ENCODE data around the gene PEX16. TPM values are rescaled to one million over a fixed set of nuclear protein-coding genes. Genes with fewer than 3 reads are reported as not detected.
A peak's percentile ranks its signal among the peaks of the same experiment; 100 is the strongest.

The PEX16 gene
- total RNA-seq, 4 donors from 2014 or later: 20.0 to 26.7 (median 21.3) TPM

- no peaks in the 10 kb centered on the region for H3K9me3 ChIP-seq
- peaks cover 0 to 27% of the 10 kb centered on the region in 2 donors for H3K36me3 ChIP-seq
- peak; percentile 90 for ATAC-seq
- TF ChIP-seq, protein P1, sequence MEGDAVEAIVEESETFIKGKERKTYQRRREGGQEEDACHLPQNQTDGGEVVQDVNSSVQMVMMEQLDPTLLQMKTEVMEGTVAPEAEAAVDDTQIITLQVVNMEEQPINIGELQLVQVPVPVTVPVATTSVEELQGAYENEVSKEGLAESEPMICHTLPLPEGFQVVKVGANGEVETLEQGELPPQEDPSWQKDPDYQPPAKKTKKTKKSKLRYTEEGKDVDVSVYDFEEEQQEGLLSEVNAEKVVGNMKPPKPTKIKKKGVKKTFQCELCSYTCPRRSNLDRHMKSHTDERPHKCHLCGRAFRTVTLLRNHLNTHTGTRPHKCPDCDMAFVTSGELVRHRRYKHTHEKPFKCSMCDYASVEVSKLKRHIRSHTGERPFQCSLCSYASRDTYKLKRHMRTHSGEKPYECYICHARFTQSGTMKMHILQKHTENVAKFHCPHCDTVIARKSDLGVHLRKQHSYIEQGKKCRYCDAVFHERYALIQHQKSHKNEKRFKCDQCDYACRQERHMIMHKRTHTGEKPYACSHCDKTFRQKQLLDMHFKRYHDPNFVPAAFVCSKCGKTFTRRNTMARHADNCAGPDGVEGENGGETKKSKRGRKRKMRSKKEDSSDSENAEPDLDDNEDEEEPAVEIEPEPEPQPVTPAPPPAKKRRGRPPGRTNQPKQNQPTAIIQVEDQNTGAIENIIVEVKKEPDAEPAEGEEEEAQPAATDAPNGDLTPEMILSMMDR (IDR thresholded peaks at IDR 0.05): no peak
- TF ChIP-seq POLR2AphosphoS5 (IDR thresholded peaks at IDR 0.05) (no peak), POLR2A (IDR thresholded peaks at IDR 0.05) (no peak), EP300 (IDR thresholded peaks at IDR 0.05) (no peak)
- H3K4me3 ChIP-seq: peak overlapping the region; percentile 37 to 72
- peaks cover 0 to 28% (median 15%) of the 10 kb centered on the region in 3 donors for H3K4me1 ChIP-seq
- peaks cover 17% of the 10 kb centered on the region for H3K27me3 ChIP-seq
- peak overlapping the region in 3 of 4 donors; percentile 64 to 78 (median 77) for H3K27ac ChIP-seq
- WGBS, 2 donors (ENCODE audit: low coverage in 1 of 2): 2% methylated on average over 12 of the region's 62 CpGs; no CpG with 5 or more reads in 1 of the 2 donors
These were observed 18.1 kb downstream of the PEX16 start for GRCh38 chr11:45899448-45900174.

- no peak for ATAC-seq
- peak overlapping the region in 3 of 4 donors; percentile 64 to 78 (median 77) for H3K27ac ChIP-seq
- peak overlapping the region in 1 of 2 donors; percentile 72 for H3K4me3 ChIP-seq
- no CpG with 5 or more reads among the region's 3 CpGs for WGBS, 2 donors (ENCODE audit: low coverage in 1 of 2)
- peaks cover 0 to 28% (median 15%) of the 10 kb centered on the region in 3 donors for H3K4me1 ChIP-seq
- TF ChIP-seq POLR2AphosphoS5 (IDR thresholded peaks at IDR 0.05) (no peak), EP300 (IDR thresholded peaks at IDR 0.05) (no peak), POLR2A (IDR thresholded peaks at IDR 0.05) (no peak)
- TF ChIP-seq, protein P1 (IDR thresholded peaks at IDR 0.05): no peak
- peaks cover 0 to 22% of the 10 kb centered on the region in 2 donors for H3K36me3 ChIP-seq
- no peaks in the 10 kb centered on the region for H3K9me3 ChIP-seq
- peaks cover 22% of the 10 kb centered on the region for H3K27me3 ChIP-seq
These were observed 18.6 kb downstream of the PEX16 start for GRCh38 chr11:45899086-45899447.

DNA sequence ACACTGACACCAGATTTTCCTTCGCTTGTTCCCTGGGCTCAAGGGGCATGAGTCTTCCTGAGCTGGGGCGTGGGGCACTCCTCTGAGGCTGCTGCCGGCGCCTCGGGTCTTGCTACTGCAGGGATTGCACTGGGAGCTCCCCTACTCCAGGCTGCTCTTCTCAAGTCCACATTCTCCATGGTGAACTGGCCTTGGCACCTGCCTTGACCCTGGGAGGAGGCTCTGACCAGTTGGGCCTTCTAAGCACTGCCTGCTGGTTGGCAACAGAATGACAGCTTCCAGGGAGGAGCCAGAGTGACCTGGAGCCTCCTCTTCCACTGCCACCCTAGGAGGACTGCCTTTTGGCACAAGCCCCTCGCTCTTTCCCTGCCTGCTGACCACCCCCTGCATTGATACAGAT is 20.1 kb downstream of the PEX16 start:
- no peak for ATAC-seq
- peaks cover 0 to 7% of the 10 kb centered on the region in 2 donors for H3K36me3 ChIP-seq
- no peaks in the 10 kb centered on the region for H3K9me3 ChIP-seq
- H3K4me3 ChIP-seq: no peak overlapping the region
- TF ChIP-seq, protein P1 (IDR thresholded peaks at IDR 0.05): no peak
- no peak for TF ChIP-seq EP300 (IDR thresholded peaks at IDR 0.05)
- no peak for TF ChIP-seq POLR2AphosphoS5 (IDR thresholded peaks at IDR 0.05)
- no peak for TF ChIP-seq POLR2A (IDR thresholded peaks at IDR 0.05)
- H3K27me3 ChIP-seq: peaks cover 27% of the 10 kb centered on the region
- H3K4me1 ChIP-seq: peaks cover 0 to 28% (median 15%) of the 10 kb centered on the region in 3 donors
- no CpG with 5 or more reads among the region's 6 CpGs for WGBS, 2 donors (ENCODE audit: low coverage in 1 of 2)
- H3K27ac ChIP-seq: no peak overlapping the region

DNA sequence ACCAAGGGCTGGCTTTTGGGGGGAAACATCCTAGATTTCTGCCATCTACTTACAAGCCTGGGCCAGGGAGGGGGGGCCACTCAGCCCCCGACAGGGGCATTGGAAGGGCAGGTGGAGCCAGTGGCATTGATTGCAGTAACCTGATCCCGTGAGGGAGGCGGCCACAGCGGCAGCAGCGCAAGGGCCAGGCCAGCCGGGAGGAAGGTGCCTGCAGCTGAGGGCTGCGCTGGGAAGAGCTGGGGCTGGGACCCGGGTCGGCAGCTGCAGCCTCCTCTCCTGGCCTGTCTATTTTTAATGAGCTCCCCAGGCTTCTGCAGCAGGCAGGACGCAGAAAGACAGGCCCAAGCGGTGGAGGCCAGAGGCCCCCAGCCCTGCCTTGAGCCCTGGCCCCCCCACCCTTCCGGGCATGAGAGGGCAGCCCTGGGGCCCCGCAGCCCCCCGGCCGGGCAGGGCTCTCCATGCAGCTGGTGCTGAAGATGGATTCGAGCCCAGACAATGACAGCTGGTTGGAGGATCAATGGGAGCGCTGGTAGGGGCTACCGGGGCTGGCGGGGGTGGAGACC is 21.2 kb downstream of the PEX16 start:
- no peaks in the 10 kb centered on the region for H3K36me3 ChIP-seq
- no peaks in the 10 kb centered on the region for H3K9me3 ChIP-seq
- no peak overlapping the region for H3K4me3 ChIP-seq
- no CpG with 5 or more reads among the region's 19 CpGs for WGBS, 2 donors (ENCODE audit: low coverage in 1 of 2)
- H3K4me1 ChIP-seq: peaks cover 0 to 28% (median 15%) of the 10 kb centered on the region in 3 donors
- H3K27ac ChIP-seq: no peak overlapping the region
- no peak for ATAC-seq
- peaks cover 27% of the 10 kb centered on the region for H3K27me3 ChIP-seq
- no peak for TF ChIP-seq POLR2A (IDR thresholded peaks at IDR 0.05)
- TF ChIP-seq, protein P1 (IDR thresholded peaks at IDR 0.05): no peak
- no peak for TF ChIP-seq POLR2AphosphoS5 (IDR thresholded peaks at IDR 0.05)
- no peak for TF ChIP-seq EP300 (IDR thresholded peaks at IDR 0.05)

All from gastroesophageal sphincter (tissue), 4 donors.